Measurements from ENCODE around the gene DCP1B.

DNA sequence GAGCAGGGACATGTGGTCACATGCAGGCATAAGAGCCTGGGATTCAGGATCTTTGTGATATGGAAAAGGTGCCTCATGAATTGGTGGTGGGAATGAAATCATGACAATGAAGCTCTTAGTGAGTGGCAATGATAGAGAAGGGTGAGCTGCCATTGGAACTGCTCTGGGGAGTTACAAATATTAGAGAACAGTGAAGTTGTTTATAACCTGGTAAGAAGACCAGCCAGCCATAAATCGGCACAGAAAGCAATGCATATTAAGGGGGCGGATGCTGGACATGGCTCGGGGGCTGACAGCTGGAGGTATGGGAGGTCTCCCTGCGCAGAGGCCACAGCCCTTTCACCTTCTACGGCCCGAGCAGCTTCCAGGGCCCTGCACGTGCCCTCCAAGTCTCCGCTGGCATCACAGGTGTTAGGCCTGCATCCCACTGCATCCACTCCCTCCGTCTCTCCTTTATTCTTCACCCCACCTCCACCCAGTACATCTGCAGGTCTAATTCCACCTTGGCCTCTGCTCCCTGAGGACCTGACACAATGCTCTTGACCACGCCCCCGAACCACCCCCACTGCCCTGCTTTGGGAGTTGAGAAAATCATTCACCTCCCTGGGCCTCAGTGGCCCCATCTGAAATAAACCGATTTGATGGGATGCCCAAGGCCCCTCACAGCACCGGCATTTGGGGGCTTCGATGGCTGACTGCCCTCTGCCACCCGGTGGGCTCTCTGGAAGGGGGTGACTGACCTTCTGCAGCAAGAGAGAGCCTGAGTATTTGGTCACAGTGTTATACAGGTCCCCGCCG, 89.9 kb downstream of the DCP1B start:
- no peak for TF ChIP-seq POLR2AphosphoS5 (IDR thresholded peaks at IDR 0.05; ENCODE audit: borderline replicate concordance, low read depth, low read length)
- no peak for TF ChIP-seq EZH2 (IDR thresholded peaks at IDR 0.05)

Measured in SK-N-MC (cell line).